ENCODE results near the gene ZNF729. TPM values are rescaled to one million over a fixed set of nuclear protein-coding genes. Genes with fewer than 3 reads are reported as not detected.

The ZNF729 gene
- total RNA-seq: not detected

GRCh38 chr19:22286151-22286810, at the start of gene ZNF729:
Gene ZNF729 (plus strand): TSS chr19:22286441. CDS start chr19:22286526, 85 bp downstream.
- H3K4me1 ChIP-seq: peaks cover 0 to 10% (median 1%) of the 10 kb centered on the region in 4 donors
- no peak within 1 kb of the TSS for H3K27ac ChIP-seq (replicated peaks in 1 of 4)
- DNase-seq (ENCODE audit: extremely low spot score): no peak
- peaks cover 0 to 30% (median 2%) of the 10 kb centered on the region in 4 donors for H3K27me3 ChIP-seq
- intact Hi-C loops (cut with DNase I): no loop called here
- peak within 1 kb of the TSS in 3 of 4 donors; percentile 27 to 46 (median 27) for H3K4me3 ChIP-seq
- no peaks in the 10 kb centered on the region for H3K36me3 ChIP-seq
- 5% methylated on average over 24 of the region's 32 CpGs for WGBS
- no peak for TF ChIP-seq EP300 (IDR thresholded peaks at IDR 0.05)
- TF ChIP-seq POLR2A (IDR thresholded peaks at IDR 0.05; ENCODE audit: low read depth): no peak
- no peak for TF ChIP-seq POLR2AphosphoS5 (IDR thresholded peaks at IDR 0.05)
- TF ChIP-seq CTCF (IDR thresholded peaks at IDR 0.05): no peak
- peaks cover 0 to 6% (median 0%) of the 10 kb centered on the region in 4 donors for H3K9me3 ChIP-seq

- intact Hi-C loops (cut with DNase I): no loop called here
- TF ChIP-seq EP300 (IDR thresholded peaks at IDR 0.05) (no peak), POLR2A (IDR thresholded peaks at IDR 0.05; ENCODE audit: low read depth) (no peak), POLR2AphosphoS5 (IDR thresholded peaks at IDR 0.05) (no peak), CTCF (IDR thresholded peaks at IDR 0.05) (no peak)
- H3K27me3 ChIP-seq: peaks cover 0 to 7% (median 0%) of the 10 kb centered on the region in 4 donors
- no peak overlapping the region for H3K27ac ChIP-seq (replicated peaks in 1 of 4)
- H3K4me3 ChIP-seq: no peak overlapping the region
- peak; percentile 90 for DNase-seq (ENCODE audit: extremely low spot score)
- H3K36me3 ChIP-seq: no peaks in the 10 kb centered on the region
- H3K4me1 ChIP-seq: no peaks in the 10 kb centered on the region
- H3K9me3 ChIP-seq: no peaks in the 10 kb centered on the region
These were observed 29.4 kb upstream of the ZNF729 start for GRCh38 chr19:22256856-22257255.

- Histone ChIP-seq H3K36me3 (no peaks in the 10 kb centered on the region), H3K27me3 (peaks cover 0 to 12% (median 0%) of the 10 kb centered on the region in 4 donors), H3K4me3 (no peak overlapping the region), H3K9me3 (no peaks in the 10 kb centered on the region), H3K27ac (replicated peaks in 1 of 4) (no peak overlapping the region), H3K4me1 (no peaks in the 10 kb centered on the region)
- 87% methylated on average over 2 of the region's 2 CpGs for WGBS
- peak; percentile 88 for DNase-seq (ENCODE audit: extremely low spot score)
- TF ChIP-seq EP300 (IDR thresholded peaks at IDR 0.05) (no peak), CTCF (IDR thresholded peaks at IDR 0.05) (no peak), POLR2AphosphoS5 (IDR thresholded peaks at IDR 0.05) (no peak), POLR2A (IDR thresholded peaks at IDR 0.05; ENCODE audit: low read depth) (no peak)
- intact Hi-C loops (cut with DNase I): no loop called here
These were observed 28.9 kb upstream of the ZNF729 start for GRCh38 chr19:22257381-22257780.

GRCh38 chr19:22257916-22258315, 28.3 kb upstream of the ZNF729 start:
- no peak overlapping the region for H3K4me3 ChIP-seq
- DNase-seq (ENCODE audit: extremely low spot score): peak; percentile 57
- intact Hi-C loops (cut with DNase I): no loop called here
- H3K36me3 ChIP-seq: no peaks in the 10 kb centered on the region
- H3K4me1 ChIP-seq: no peaks in the 10 kb centered on the region
- H3K27ac ChIP-seq (replicated peaks in 1 of 4): no peak overlapping the region
- TF ChIP-seq POLR2AphosphoS5 (IDR thresholded peaks at IDR 0.05) (no peak), CTCF (IDR thresholded peaks at IDR 0.05) (no peak), POLR2A (IDR thresholded peaks at IDR 0.05; ENCODE audit: low read depth) (no peak)
- H3K9me3 ChIP-seq: no peaks in the 10 kb centered on the region
- peaks cover 0 to 12% (median 0%) of the 10 kb centered on the region in 4 donors for H3K27me3 ChIP-seq

GRCh38 chr19:22260499-22260898, 25.7 kb upstream of the ZNF729 start:
- H3K9me3 ChIP-seq: no peaks in the 10 kb centered on the region
- H3K4me3 ChIP-seq: no peak overlapping the region
- intact Hi-C loops (cut with DNase I): no loop called here
- TF ChIP-seq CTCF (IDR thresholded peaks at IDR 0.05): no peak
- TF ChIP-seq POLR2A (IDR thresholded peaks at IDR 0.05; ENCODE audit: low read depth): no peak
- no peak for TF ChIP-seq POLR2AphosphoS5 (IDR thresholded peaks at IDR 0.05)
- no peak for TF ChIP-seq EP300 (IDR thresholded peaks at IDR 0.05)
- no peaks in the 10 kb centered on the region for H3K36me3 ChIP-seq
- no peak overlapping the region for H3K27ac ChIP-seq (replicated peaks in 1 of 4)
- peaks cover 0 to 12% (median 0%) of the 10 kb centered on the region in 4 donors for H3K27me3 ChIP-seq
- no peaks in the 10 kb centered on the region for H3K4me1 ChIP-seq
- DNase-seq (ENCODE audit: extremely low spot score): peak; percentile 37
- 86% methylated on average over 2 of the region's 2 CpGs for WGBS

Data from esophagus muscularis mucosa (tissue), 4 donors.